H4 (cell line): Measurements from ENCODE around the gene LTBP1. TPM values are rescaled to one million over a fixed set of nuclear protein-coding genes. Genes with fewer than 3 reads are reported as not detected.

Experiments used
- DNase-seq: peaks from one replicate; pipeline ENCODE4 v3.0.0-alpha.2; 2015; ENCODE audit warnings: low spot score
- total RNA-seq: library from RNA; depleted of rRNA; stranded (reverse); fragments of >200 nt; shearing (Covaris generic); gene quantifications from 2 replicates; pipeline ENCODE4 v1.2.3, GENCODE V29; 2014

Gene LTBP1
- total RNA-seq, 1 experiment from 2014 or later = 4.8 TPM

DNA sequence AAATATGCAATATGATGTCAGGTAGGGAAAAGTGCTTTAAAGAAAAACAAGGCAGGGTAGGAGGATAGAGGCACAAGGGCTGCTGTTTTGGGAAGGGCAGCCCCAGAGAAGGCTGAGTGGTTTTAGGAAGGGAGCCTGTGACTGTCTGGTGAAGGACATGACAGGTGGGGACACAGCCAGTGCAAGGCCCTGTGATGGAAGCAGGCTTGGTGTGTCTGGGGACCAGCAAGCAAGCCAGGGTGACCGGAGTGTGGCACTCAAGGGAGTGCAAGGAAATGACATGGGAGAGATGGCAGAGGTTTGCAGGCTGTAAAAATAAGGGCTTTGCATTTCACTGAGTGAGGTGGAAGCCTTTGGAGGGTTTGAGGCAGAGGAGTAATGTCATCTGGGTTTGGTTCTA, 62.0 kb downstream of the LTBP1 start:
- DNase-seq = no peak

DNA sequence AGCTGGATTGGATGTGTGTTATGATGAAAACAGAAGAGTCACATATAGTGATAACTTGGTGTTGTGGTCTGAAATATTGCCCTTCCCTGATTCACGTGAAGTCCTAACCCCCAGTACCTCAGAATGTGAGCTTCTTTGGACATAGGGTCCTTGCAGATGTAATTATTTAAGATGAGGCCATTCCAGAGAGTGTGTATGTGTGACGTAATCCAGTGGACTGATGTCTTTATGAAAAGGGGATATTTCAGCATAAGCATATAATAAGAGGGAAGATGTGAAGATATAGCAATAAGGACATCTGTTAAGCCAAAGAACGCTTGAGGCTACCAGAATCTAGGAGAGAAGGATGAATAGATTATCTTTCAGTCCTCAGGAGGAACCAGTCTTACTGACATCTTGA, 62.5 kb downstream of the LTBP1 start:
- DNase-seq = no peak

DNA sequence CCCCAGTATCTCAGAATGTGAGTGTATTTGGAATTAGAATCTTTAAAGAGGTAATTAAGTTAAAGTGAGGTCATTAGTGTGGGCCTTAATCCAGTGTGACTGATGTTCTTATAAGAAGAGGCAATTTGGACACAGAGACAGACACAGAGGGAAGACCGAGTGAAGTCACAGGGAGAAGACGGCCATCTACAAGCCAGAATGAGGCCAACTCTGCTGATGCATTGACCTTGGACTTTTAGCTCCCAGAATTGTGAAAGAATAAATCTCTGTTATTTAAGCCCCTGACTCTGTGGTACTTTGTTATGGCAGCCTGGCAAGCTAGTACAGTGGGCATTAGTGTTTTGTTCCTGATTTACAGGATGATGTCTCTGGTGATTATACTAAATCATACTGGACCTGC, 64.6 kb downstream of the LTBP1 start:
- no peak for DNase-seq

DNA sequence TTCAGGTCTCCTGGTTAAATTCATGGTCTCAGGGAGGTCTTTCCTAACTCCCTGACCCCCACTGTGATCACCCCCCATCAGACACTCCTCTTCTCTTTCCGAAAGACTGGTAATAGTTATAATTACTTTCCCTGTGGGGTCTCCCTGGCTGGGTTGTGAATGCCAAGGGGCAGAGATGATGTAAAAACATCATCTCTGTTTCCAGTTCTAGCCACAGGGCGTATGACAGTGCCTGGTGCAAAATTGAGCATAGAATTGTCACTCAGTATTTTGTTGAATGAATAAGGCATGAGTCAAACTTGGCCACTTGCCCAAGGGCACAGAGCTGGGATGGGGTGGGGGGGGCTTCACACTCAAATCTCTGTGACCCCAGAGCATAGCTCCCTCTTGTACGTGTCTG, 65.2 kb downstream of the LTBP1 start:
- DNase-seq = no peak

DNA sequence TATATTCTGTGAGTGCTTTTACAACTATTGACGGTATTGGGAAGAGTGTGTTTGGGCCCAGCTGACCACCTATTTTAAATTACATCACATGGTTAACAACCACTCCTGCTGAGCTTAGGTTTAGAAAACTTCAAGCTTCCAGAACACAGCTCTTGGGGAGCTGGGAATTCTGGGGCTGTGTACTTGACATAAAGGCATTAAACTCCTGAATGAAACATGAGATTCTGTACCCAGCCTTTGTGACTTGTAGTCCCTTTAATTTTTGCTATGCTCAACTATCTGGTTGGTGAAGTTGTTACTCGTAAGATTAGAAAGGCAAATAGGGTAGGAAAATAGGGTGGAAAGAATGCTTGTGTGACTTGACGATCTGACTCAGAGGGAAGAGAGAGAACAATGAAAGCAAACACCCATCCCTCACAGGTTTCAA, 66.9 kb downstream of the LTBP1 start:
- no peak for DNase-seq

DNA sequence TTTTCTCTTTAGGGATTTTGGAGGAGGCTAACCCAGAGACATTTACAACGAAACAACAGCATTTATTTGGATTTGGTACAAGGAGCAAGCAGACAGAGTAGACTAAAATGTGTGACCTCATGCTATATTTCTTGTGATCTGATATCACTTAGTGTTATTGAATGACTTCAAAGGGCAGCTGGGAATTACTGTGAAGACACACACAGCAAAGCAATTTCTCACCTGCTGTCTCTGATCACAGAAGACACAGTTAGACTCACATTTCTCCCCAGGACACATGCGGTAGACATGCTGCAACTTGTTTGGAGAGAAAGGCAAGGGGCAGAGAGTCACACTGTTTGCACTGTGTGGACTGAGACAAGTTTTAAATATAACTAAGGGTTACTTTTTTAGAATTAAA, 67.5 kb downstream of the LTBP1 start:
- no peak for DNase-seq

DNA sequence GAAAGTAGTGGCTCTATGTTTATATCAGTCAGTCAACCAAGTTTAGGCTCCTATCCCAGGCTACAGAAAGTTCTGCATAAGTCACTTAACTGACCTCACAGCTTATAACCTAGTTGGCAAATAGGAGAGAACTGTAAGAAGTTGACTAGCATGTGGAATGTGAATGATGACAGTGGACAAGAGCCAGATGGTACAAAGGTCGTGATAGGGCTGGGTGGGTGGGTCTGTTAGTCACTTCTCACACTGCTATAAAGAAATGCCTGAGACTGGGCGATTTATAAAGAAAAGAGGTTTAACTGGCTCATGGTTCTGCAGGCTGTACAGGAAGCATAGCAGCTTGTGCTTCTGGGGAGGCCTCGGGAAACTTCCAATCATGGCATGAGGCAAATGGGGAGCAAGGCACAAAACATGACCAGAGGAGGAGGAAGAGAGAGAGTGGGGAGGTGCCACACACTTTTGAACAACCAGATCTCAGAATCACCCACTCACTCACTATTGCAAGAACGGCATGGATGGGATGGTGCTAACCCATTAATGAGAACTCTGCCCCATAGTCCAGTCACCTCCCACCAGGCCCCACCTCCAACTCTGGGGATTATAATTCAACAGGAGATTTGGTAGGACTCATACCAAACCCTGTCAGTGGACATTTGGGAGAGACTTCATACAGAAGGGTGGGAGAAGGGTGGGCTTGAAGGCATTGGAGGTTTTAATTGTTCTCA, 68.8 kb downstream of the LTBP1 start:
- no peak for DNase-seq

DNA sequence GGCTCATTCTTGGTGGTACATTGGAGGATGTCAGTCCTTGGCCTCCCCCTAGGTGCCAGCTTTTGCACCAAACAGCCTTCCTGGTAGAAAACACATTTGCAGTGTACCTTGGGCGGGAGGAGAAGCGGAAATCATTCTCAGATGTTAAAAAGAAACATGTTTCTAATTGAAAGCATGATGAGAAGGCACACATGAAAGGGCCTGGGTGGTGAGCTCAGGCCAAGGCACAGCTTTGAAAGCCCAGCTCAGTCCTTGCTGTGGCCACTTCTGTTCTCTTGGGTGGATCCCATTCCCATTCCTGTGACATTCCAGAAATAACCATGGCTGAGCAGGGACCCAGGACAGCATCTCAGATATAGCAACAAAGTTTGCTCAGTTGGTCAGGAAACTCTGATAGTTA, 71.5 kb downstream of the LTBP1 start:
- DNase-seq = no peak

DNA sequence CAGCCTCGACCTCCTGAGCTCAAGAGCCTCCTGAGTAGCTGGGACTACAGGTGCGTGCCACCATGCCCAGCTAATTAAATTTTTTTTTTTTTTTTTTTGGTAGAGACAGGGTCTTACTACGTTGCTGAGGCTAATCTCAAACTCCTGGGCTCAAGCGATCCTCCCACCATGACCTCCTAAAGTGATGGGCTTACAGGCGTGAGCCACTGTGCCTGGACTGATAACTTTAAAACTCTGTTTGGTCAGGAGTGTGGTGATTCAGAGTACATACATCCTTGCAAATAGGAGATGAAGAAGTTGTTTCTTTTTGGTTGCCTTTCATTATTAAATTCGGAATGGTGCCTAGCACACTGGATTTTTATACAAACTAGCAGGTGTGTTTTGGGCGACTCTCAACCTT, 73.0 kb downstream of the LTBP1 start:
- DNase-seq = no peak

DNA sequence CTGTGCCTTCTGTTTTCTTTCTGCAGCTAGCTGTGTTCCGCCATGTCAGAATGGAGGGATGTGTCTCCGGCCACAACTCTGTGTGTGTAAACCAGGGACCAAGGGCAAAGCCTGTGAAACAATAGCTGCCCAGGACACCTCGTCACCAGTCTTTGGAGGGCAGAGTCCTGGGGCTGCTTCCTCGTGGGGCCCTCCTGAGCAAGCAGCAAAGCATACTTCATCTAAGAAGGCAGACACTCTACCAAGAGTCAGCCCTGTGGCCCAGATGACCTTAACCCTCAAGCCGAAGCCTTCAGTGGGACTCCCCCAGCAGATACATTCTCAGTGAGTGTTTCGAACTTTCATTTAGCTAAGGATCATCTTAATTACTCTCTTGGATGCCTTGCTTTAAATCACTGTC, 74.1 kb downstream of the LTBP1 start:
- DNase-seq = no peak

DNA sequence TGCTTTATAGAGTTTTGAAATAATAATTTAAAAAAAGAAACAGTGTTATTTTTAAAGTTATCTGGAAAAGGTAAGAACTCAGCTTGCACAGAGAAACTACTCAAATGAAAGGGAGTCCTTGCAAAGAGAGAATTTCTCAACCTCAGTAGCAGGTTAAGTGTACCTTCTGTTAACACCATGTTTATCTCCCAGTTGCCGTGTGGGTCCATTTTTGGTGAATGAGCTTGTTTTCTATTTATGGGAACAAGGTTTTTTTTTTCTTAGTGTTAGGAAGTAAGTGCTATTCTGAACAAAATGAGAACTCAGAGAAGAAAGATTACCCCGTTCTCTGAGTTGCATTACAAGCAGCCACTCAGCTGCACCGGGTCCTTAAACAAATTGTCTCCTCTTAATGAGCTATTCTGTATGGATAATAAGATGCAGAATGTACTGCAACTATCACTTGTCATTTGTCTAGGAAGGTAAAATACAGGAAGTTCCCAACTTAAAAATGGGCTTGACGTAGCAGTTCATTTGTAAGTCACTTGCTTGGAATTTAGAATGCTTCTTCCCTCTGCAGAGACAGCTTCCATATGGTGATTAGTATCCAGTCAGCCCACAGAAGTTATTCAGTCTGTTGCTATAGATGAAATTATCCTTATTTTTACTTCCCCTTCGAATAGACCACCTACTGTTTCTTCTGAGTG, 74.9 kb downstream of the LTBP1 start:
- DNase-seq = no peak

DNA sequence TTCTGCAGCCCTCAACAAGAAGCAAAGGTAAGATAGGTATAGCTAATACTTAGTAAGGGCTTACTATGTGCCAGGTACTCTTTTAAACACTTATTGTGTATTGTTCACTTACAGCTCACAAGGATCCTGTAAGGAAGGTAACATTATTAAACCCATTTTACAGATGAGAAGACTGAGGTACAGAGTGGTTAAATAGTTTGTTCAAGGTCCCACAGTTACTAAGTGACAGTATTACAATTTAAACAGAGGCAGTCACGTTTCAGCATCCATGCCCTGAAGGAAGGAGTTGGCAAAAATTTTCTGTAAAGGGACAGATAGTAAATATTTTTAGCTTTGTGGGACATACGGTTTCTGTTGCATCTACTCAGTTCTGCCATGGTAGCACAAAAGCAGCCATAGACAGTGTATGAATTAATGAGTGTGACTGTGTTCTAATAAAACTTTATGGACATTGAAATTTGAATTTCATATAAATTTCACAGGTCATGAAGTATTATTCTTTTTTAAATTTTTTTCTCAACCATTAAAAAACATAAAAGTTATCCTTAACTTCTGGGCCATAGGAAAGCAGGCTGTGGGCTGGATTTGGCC, 75.7 kb downstream of the LTBP1 start:
- no peak for DNase-seq

DNA sequence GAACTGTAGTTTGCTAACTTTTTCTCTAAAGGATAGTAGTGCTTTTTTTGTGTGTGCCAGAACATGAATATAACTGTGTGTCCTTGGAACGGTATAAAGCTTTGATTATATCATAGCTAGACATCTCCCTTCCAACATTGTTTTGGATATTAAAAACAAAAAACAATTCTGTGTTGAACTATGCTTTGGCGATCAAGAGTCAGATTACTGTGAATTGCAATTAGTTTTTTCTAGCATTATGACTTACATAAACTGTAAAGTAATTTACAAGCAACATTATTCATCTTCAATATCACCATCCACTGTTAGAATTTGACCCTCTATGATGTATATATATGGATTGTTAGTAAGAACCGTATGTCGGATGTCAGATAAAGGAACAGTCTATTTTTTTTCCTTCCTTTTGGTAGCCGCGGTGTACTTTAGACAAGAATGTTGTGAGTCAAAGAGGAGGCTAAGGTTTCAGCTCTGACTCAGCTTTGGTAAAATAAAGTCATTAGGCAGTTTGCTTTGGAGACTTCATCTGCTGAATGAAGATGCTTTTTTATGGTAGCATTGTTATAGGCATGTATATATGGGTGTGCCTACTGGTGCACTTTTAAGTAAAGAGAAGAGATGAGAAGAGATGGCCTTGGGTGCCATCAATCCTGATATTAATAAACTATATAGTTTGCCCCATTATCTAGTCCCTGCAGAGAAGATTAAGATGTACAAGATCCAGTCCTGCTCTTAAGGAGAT, 76.4 kb downstream of the LTBP1 start:
- DNase-seq = no peak

DNA sequence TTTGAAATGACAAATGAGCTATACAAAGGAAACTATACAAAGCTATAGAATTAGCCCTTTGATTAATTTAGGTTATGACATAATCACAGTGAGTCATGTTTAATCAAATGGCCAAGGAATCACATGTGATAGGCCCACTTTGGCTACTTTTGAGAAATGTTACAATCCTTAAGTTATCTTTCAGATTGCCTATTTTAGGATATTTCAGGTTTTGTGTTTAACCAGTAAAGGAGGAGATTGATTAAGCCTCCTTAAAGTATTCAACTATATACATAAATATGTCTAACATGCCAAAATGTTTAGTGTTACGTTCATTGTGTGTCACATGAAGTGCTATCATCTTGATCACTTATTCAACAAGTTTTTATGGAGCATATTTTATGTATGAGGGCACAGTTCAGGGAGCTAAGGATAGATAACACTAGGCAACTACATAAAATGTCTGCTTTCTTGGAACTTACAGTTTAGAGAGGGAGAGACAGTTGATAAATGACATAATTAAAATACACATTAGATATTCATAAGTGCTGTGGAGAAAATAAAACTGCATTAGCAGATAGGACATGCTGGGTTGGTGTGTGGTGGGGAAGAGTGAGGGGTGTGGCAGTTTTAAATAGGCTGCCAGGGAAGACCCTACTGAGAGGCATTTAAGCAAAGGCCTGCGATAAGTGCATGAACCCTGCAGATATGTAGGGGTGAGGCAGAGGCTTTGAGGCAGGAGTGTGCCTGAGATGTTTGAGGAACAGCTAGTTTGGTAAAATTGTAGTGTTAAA, 77.2 kb downstream of the LTBP1 start:
- DNase-seq = no peak

DNA sequence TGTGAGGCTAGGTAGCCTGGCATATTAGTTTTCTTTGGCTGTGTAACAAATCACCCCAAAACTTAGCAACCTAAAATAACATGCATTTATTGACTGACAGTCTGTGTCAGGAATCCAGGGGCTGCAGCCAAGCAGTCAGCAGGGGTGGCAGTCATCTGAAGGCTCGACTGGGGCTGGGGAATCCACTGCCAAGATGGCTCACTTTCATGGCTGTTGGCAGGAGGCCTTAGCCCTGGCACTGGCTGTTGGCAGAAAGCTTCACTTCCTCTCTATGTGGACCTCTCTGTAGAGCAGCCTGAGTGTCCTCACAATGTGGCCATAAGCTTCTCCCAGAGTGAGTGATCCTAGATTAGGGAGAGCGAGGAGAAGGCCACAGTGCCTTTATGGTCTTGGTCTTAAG, 78.0 kb downstream of the LTBP1 start:
- no peak for DNase-seq

DNA sequence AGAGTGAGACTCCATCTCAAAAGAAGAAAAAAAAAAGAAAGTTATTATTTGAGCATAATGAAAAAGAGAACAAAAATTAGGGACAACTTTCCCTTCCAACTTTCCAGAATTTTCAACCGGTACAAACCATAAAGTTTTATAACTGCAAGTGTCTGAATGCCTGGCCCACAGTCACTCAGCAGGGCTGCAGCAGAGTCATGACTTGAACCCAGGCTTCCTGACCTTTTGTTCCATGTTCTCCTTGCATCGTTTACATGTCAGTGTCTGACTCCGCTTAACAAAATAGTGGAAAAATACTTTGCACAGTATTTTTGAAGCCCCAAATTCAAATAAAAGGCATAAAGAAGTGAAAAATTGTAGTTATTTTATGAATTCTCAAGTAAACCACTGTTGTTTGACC, 82.7 kb downstream of the LTBP1 start:
- DNase-seq = no peak

DNA sequence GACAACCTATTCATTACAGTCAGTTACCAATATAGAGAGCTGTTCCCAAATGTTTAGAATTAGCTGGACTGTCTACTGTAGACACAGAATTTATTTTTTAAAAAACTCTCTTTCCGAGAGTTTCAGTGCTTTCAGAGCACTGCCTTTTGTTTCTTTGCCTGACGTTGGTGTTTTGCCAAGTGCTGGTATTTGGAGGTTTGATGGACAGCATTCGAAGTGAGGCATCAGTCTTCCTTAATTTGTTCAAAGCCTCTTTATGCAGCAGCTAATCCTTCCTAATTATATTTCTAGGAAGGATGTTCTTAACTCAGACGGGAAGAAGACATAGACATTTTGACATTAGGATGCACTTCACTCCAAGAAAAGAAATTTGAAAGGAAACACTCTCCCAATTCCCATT, 83.2 kb downstream of the LTBP1 start:
- no peak for DNase-seq

DNA sequence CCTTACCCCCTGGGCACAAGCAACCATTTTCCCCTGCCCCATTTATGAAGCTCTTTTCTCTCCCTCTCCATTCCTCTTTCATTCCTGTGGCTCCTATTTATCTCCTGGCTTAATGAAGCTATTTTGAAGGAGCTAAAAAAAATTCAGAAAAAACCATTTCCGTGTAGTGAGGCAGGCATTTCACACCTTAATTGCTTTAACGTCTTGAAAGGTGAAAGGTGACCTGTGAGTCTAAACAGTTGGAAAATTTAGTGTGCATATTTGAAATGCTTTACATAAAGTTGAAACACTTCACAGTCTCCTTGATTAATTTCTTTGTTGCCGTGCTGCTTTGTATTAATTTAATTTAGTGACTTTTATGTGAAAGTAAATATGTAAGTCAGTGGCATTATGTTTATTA, 83.6 kb downstream of the LTBP1 start:
- no peak for DNase-seq

DNA sequence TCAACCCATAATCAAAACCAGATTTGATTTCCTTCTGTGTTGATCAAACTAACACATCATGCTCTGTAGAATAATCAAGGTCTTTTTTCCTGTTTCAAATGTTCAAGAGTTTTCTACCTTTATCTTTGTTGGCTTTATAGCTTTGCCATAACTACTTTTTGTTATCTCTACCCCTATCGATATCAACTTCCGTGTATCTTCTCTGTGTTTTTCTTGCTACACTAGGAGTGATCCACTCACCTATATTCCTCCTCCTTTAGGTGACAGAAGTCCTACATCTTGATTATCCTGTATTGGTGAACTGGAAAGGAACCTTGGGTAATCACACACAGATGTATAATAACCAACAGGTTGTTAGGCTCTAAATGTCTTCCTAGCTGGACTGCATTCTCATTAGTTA, 85.5 kb downstream of the LTBP1 start:
- no peak for DNase-seq

DNA sequence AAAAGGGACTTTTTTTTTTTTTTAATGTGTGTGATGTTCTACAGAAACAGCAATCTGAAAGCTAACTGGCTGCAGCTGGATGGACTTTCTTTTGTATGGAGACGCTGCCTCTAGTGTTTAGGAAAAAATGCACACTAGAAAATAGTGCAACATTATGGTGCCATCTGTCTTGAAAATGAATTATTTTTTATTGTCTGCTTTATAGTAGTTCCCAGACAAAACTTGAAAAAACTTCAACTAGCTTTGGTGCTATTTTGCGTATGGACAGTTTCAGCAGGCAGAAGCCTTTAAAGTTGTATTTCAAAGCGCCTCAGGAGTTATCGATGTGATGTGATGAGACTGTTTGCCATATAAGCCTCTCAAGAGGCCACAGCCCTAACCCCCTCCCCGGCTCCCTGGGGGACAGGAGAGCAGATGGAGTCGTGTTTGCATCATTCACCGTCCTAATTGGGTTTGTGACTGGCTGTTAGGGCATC, 86.9 kb downstream of the LTBP1 start:
- DNase-seq = no peak

DNA sequence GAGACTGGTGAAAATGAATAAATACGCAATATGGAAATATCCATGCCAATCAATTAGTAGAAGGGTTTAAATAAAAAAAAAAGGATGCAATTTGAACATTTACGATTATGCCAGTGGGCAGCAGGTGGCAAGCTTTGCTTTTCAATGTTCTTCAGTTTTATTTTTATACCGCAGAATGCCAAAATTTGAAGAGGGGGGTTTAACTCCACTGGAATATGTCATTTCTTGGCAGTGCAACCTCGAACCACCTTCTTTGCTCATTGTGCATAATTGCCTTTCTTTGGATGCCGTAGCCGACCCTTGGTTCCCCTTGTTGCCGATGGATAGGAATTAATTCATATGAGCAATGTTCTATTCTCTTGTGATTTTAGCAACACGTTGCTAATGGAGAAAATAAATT, 88.0 kb downstream of the LTBP1 start:
- DNase-seq = no peak

DNA sequence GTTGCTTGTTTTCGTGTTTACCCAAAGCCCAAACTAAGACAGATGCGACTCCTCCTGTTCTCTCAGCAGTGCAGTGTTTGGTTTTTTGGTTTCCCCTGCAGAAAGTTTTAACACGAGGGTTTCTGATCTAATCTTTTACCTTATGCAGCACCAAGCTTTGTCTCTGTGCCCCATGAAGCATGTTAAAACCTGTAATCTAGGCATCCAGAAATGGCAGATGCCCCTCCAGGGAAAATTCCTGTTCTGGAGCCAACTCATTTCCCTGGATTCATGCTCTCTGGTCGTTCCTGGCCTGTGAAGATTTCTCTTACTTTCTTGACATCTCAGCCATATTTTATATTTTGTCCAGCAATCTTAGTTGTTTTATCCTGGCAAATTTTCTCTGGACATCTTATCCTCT, 91.5 kb downstream of the LTBP1 start:
- DNase-seq = no peak
